HCT116 (cell line): ENCODE measurements around the gene WNT3A. TPM values are rescaled to one million over a fixed set of nuclear protein-coding genes. Genes with fewer than 3 reads are reported as not detected.

Experiments used
- ATAC-seq: fragments of 200-7000 bp; cut with Tn5 transposase; 2 replicates; pipeline ENCODE4 v1.9.1; 2020; ENCODE audit warnings: mild to moderate bottlenecking, moderate library complexity
- BruUV-seq: library from RNA; stranded (reverse); fragments of 400-500 nt; replicated peaks from 2 replicates; lab custom pipeline; 2021; lab: Mats Ljungman, UMichigan
- CTCF ChIA-PET: fragments of 300-600 bp; sonication (Branson Sonifier 250); formaldehyde crosslinking; loops from one replicate; lab custom pipeline; 2021; ENCODE audit warnings: antibody characterized with exemption; lab: Charles Lee
- POLR2A ChIA-PET: fragments of 300-600, 350-600 bp; sonication (Branson Sonifier 250); formaldehyde crosslinking; loops from one replicate; lab custom pipeline; 2021; ENCODE audit warnings: antibody characterized with exemption; lab: Charles Lee
- RAD21 ChIA-PET, 2 experiments: fragments of 300-600 bp; sonication (Branson Sonifier 250); formaldehyde crosslinking; loops; one replicate each; lab custom pipeline; 2023; ENCODE audit warnings: low total read pairs in 2 of 2; ENCODE audit not compliant: uncharacterized antibody in 2 of 2, unreplicated experiment in 2 of 2, low non-redundant PET in 1 of 2; lab: Charles Lee
- DNase-seq: peaks from one replicate; pipeline ENCODE4 v3.0.0-alpha.2; 2010; ENCODE audit warnings: low read depth, low spot score
- H2AFZ ChIP-seq: fragments of 200-600 bp; shearing (Covaris generic), sonication (generic); 2 replicates; pipeline ENCODE4 v1.6.1; 2017; ENCODE audit warnings: low read depth, mixed run types, mixed read lengths, antibody characterized with exemption, low read length; ENCODE audit not compliant: poor library complexity, severe bottlenecking
- H3K27ac ChIP-seq: 2 replicates; pipeline ENCODE4 v1.5.1; 2012; ENCODE audit warnings: low read depth, low read length
- H3K27me3 ChIP-seq: fragments of 200-600 bp; sonication (generic); 2 replicates; pipeline ENCODE4 v1.6.1; 2016; ENCODE audit warnings: mixed run types, low read length, mixed read lengths; ENCODE audit not compliant: insufficient read depth
- H3K36me3 ChIP-seq, 2 experiments: fragments of 200-500 bp in 1 of 2; fragments of 200-600 bp in 1 of 2; sonication (Bioruptor generic) in 1 of 2; sonication (generic) in 1 of 2; 2 replicates each; pipeline versions ENCODE4 v1.5.1 to v1.6.1; 2014 to 2016; ENCODE audit warnings: low read length in 2 of 2, inconsistent platforms in 1 of 2, mixed read lengths in 1 of 2, mixed run types in 1 of 2; ENCODE audit not compliant: insufficient read depth in 2 of 2, control insufficient read depth in 1 of 2
- H3K4me1 ChIP-seq, 2 experiments: fragments of 200-600 bp in 1 of 2; sonication (generic) in 1 of 2; 2 replicates each; pipeline versions ENCODE4 v1.5.1 to v1.6.1; 2012 to 2017; ENCODE audit warnings: low read length in 2 of 2, inconsistent platforms in 1 of 2, mild to moderate bottlenecking in 1 of 2, mixed read lengths in 1 of 2, mixed run types in 1 of 2, moderate library complexity in 1 of 2; ENCODE audit not compliant: insufficient read depth in 2 of 2, control insufficient read depth in 1 of 2
- H3K4me2 ChIP-seq: fragments of 200-600 bp; sonication (generic); 2 replicates; pipeline ENCODE4 v1.6.1; 2017; ENCODE audit warnings: mixed run types, low read length, mixed read lengths
- H3K4me3 ChIP-seq, 2 experiments: fragments of 200-600 bp in 1 of 2; sonication (generic) in 1 of 2; replicated peaks in 1 of 2; 2 replicates each; pipeline ENCODE4 v1.5.1; 2011 to 2016; ENCODE audit warnings: low read length in 2 of 2, control low read depth in 1 of 2, low read depth in 1 of 2, mild to moderate bottlenecking in 1 of 2, mixed read lengths in 1 of 2, mixed run types in 1 of 2
- H3K79me2 ChIP-seq: fragments of 200-600 bp; sonication (generic); 2 replicates; pipeline ENCODE4 v1.6.1; 2017; ENCODE audit warnings: mild to moderate bottlenecking, mixed run types, low read length, moderate library complexity, mixed read lengths; ENCODE audit not compliant: insufficient read depth
- H3K9ac ChIP-seq: fragments of 200-600 bp; sonication (generic); 2 replicates; pipeline ENCODE4 v1.6.1; 2016; ENCODE audit warnings: low read length, mixed read lengths
- H3K9me2 ChIP-seq: fragments of 200-600 bp; sonication (generic), shearing (Covaris generic); 2 replicates; pipeline ENCODE4 v1.6.1; 2017; ENCODE audit warnings: mixed run types, mild to moderate bottlenecking, moderate library complexity; ENCODE audit not compliant: insufficient read depth
- H3K9me3 ChIP-seq, 2 experiments: fragments of 200-500 bp in 1 of 2; fragments of 200-600 bp in 1 of 2; sonication (Bioruptor generic) in 1 of 2; sonication (generic) in 1 of 2; 2 replicates each; pipeline ENCODE4 v1.6.1; 2014 to 2017; ENCODE audit warnings: low read length in 2 of 2, mixed read lengths in 2 of 2, inconsistent platforms in 1 of 2, low read depth in 1 of 2, mild to moderate bottlenecking in 1 of 2, mixed run types in 1 of 2, moderate library complexity in 1 of 2; ENCODE audit not compliant: control insufficient read depth in 1 of 2, insufficient read depth in 1 of 2
- H4K20me1 ChIP-seq: fragments of 200-600 bp; sonication (generic), shearing (Covaris generic); 2 replicates; pipeline ENCODE4 v1.6.1; 2017; ENCODE audit warnings: mixed run types, mild to moderate bottlenecking, moderate library complexity; ENCODE audit not compliant: insufficient read depth
- ATF3 ChIP-seq: IDR thresholded peaks from 2 replicates; pipeline ENCODE4 v1.6.1; 2012
- CEBPB ChIP-seq: IDR thresholded peaks from 2 replicates; pipeline ENCODE4 v1.6.1; 2012; ENCODE audit warnings: low read depth
- EGR1 ChIP-seq: IDR thresholded peaks from 2 replicates; pipeline ENCODE4 v1.6.1; 2012; ENCODE audit warnings: low read depth
- ELF1 ChIP-seq: IDR thresholded peaks from 2 replicates; pipeline ENCODE4 v1.6.1; 2012; ENCODE audit warnings: low read depth, borderline replicate concordance
- EZH2 ChIP-seq: fragments of 200-600 bp; sonication (generic); IDR thresholded peaks from 2 replicates; pipeline ENCODE4 v1.6.1; 2017; ENCODE audit warnings: antibody characterized with exemption, mixed run types
- EZH2phosphoT487 ChIP-seq: fragments of 200-600 bp; IDR thresholded peaks from 2 replicates; pipeline ENCODE4 v1.6.1; 2018; ENCODE audit warnings: antibody characterized with exemption, borderline replicate concordance
- FOSL1 ChIP-seq: IDR thresholded peaks from 2 replicates; pipeline ENCODE4 v1.6.1; 2012; ENCODE audit warnings: low read depth
- POLR2A ChIP-seq: IDR thresholded peaks from 2 replicates; pipeline ENCODE4 v1.7.0; 2011; ENCODE audit warnings: borderline replicate concordance; ENCODE audit not compliant: insufficient read depth, insufficient read length; ENCODE audit errors: extremely low read depth
- RAD21 ChIP-seq: IDR thresholded peaks from 2 replicates; pipeline ENCODE4 v1.6.1; 2012; ENCODE audit warnings: low read depth, mild to moderate bottlenecking
- SIN3A ChIP-seq: IDR thresholded peaks from 2 replicates; pipeline ENCODE4 v1.6.1; 2012; ENCODE audit warnings: low read depth
- SP1 ChIP-seq: IDR thresholded peaks from 2 replicates; pipeline ENCODE4 v1.6.1; 2012; ENCODE audit warnings: low read depth
- SRF ChIP-seq: IDR thresholded peaks from 2 replicates; pipeline ENCODE4 v1.6.1; 2012; ENCODE audit warnings: low read depth
- YY1 ChIP-seq: IDR thresholded peaks from 2 replicates; pipeline ENCODE4 v1.6.1; 2011; ENCODE audit warnings: low read length, low read depth, moderate library complexity, mild to moderate bottlenecking; ENCODE audit not compliant: insufficient replicate concordance; ENCODE audit errors: extremely low read depth
- ZFX ChIP-seq: fragments of 450-650 bp; IDR thresholded peaks from 2 replicates; pipeline ENCODE4 v1.6.1; 2017
- intact Hi-C: fragments of 100-400 bp; cut with micrococcal nuclease; formaldehyde crosslinking; loops from 2 replicates; pipeline ENCODE4 v1.10.0; 2022
- total RNA-seq: library from RNA; stranded (reverse); gene quantifications from one replicate; pipeline ENCODE4 v1.2.1, GENCODE V29; 2021; ENCODE audit not compliant: unreplicated experiment

WNT3A gene
- total RNA-seq, 1 experiment from 2014 or later = 3.7 TPM

DNA sequence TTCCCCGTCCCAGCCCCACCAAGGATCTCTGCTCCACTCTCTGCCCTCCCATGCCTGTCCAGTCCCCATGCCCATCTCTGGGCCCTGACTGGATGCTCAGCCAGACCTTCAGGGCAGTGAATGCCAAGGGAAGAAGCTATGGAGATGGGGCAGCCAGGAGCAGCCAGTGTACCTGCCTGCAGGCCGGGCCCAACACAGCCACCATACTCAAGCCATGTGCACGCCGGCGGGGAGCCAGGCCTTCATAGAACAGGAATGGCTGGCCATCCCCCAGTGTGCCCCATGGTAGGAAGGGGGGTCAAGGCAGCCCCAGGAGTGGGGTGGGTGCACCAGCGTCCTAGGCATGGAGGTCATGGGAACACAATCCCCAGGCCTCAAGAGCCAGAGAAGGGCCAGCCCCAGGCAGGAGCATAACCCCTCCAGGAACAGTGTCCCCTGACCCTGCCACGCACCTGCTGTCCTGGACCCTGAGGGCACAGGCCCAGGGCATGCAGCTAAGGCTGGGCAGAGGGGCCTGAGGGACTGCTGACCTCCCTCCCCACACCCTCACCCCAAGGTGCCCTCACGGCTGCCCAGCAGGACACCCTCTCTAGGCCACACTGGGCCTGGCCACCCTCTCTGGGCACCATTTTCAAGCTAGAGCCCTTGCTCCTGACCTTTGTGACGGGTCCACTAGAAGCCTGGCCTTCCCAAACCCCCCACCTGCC lies 55.4 kb downstream of the WNT3A start:
- H3K27ac ChIP-seq = no peak overlapping the region
- no peak for DNase-seq
- H3K4me2 ChIP-seq = no peak overlapping the region
- no peak for TF ChIP-seq RAD21
- no peak for TF ChIP-seq ELF1
- TF ChIP-seq POLR2A = no peak
- TF ChIP-seq CEBPB = no peak
- TF ChIP-seq EZH2 = no peak
- no peak for TF ChIP-seq SIN3A
- TF ChIP-seq EZH2phosphoT487 = no peak
- TF ChIP-seq EGR1 = no peak
- TF ChIP-seq SP1 = no peak
- ChIA-PET CTCF (no interaction called here), RAD21 (no interaction called here), POLR2A (no interaction called here)
- H3K4me3 ChIP-seq = no peak overlapping the region
- H3K27me3 ChIP-seq = 0 out of 2 replicates have a peak, but pooled peaks cover 6% of the 10 kb centered on the region
- H3K9me3 ChIP-seq = no peaks in the 10 kb centered on the region
- peaks cover 0 to 12% of the 10 kb centered on the region in 2 experiments; a peak in 2 of 4 replicates for H3K4me1 ChIP-seq
- H3K9ac ChIP-seq = no peak overlapping the region
- intact Hi-C loops = no loop called here
- no peaks in the 10 kb centered on the region for H3K36me3 ChIP-seq
- ATAC-seq = no peak
- no peak overlapping the region for H2AFZ ChIP-seq
- BruUV-seq = no TSS peak
- no peaks in the 10 kb centered on the region for H3K79me2 ChIP-seq
- H4K20me1 ChIP-seq = no peaks in the 10 kb centered on the region
- H3K9me2 ChIP-seq = no peaks in the 10 kb centered on the region

- RAD21 ChIA-PET = no interaction called here
- Histone ChIP-seq H2AFZ (no peak overlapping the region), H3K9ac (no peak overlapping the region), H3K4me1 (peaks cover 0 to 12% of the 10 kb centered on the region in 2 experiments; a peak in 2 of 4 replicates), H3K4me3 (no peak overlapping the region), H3K79me2 (no peaks in the 10 kb centered on the region), H3K9me3 (no peaks in the 10 kb centered on the region), H3K27me3 (0 out of 2 replicates have a peak, but pooled peaks cover 6% of the 10 kb centered on the region), H4K20me1 (no peaks in the 10 kb centered on the region), H3K9me2 (no peaks in the 10 kb centered on the region), H3K36me3 (no peaks in the 10 kb centered on the region), H3K27ac (no peak overlapping the region), H3K4me2 (no peak overlapping the region)
- TF ChIP-seq ZFX (no peak), YY1 (no peak), FOSL1 (no peak), POLR2A (no peak), EZH2 (no peak), ATF3 (no peak), SRF (no peak)
- no peak for DNase-seq
- CTCF ChIA-PET = no interaction called here
- intact Hi-C loops = no loop called here
- ATAC-seq = no peak
- POLR2A ChIA-PET = no interaction called here
- no TSS peak for BruUV-seq
Measured at GRCh38 chr1:228062812-228063211, 56.0 kb downstream of the WNT3A start.
